HG03571 (cell line): Measurements from ENCODE around the gene JCAD.
A peak's percentile ranks its signal among the peaks of the same experiment; 100 is the strongest.
"Not testable (repeated sequence)": the region's sequence is repeated elsewhere in the genome, so short reads cannot be mapped to it uniquely, and the experiment has no call there.

Source experiments
- ATAC-seq: cut with Tn5 transposase; IDR thresholded peaks from one replicate; pipeline ENCODE4 v1.9.1; 2021; ENCODE audit not compliant: unreplicated experiment

JCAD gene

DNA sequence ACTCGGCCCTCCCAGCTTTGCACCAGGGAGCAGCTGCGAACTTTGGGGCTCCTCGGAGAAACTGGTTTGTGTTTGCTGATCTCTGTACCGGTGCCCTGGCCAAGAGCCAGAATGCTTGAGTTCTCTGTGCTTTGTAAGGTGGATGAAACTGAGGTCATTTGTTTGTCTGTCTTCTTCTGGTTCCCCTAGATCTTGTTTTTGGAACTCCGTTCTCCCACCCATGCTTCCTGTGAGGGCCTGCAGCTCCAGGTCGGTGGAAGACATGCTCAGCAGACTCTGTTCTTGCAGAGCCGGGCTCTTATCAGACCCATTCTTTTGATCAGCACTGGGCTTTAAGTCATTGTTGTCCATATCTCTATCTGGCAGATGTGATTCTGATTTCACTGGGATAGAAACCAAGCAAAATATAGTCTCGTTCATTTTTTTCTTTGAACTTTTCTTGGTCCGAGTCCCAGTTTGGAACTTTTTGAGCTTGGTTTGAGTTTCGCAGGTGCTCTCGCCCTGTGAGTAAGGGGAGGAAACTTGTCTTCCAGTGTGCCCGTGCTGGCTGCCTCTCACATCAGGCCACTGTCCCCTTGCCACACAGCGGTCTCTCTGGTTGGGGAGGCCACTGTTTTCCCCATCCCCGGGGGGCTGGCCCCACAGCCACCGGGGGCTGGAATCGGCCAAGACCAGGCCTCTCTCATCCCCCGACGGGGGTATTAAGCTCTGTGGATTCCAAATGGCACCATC, 31.2 kb downstream of the JCAD start:
- no peak for ATAC-seq

DNA sequence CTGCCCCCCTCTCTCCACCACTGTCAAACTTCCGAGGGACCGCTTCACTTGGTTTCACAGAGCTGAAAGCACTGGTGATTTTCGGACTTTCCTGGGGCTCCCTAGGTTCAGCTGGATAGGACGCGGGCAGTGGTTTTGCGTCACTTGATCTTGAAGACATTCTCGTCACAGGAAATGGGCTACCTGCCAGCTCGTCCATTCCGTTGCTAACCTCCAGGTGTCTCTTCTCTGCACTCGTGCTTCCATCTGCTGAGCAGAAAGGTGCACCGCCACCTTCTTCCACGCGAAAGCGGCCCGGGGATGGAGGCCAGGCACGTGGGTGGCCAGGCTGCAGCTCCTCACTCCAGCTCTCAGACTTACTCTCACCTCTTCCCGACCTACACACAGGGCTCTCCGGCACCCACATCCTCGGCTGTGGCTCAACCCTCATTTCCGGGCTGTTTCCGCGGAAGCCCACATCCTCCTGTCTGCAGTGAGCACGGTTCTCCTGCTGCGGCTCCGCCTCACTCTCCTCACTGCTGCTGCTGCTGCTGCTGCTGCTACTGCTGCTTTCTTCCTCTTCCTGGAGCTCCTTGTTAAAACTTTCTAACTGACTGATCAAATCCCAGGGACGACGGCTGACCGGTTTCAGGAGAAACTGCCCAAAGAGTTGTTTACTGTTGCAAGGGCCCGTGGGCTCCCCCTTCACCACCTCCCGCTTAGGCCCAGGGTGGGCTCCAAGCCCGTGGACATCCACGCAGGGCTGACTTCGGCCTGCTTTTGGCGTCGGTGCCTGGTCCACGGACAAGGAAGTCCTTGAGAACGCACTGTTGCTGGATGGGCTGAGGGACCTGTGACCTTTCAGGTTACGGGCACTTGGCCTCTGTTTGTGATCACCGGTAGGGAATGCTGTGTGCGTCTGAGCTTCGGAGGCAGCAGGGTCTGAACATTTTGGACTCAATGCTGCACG, 32.1 kb downstream of the JCAD start:
- peak; percentile 97 for ATAC-seq

DNA sequence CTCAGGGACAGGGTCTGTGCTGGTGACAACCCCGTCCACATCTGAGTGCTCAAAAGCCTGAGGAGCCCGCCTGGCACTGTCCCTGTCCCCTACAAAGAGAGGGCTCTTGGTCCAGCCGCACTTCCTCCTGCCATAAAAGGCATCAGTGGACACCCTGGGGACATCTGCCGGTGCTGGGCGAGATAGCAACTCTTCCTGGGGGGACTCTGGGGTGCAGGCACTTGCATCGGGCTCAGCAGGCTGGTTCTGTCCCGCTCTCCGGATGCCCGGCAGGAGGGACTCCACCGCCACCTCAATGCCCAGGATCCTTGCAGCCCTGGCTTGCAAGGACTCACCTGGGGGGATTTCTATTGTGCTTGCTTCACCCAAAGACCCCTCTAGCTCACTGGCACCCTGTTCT, 32.8 kb downstream of the JCAD start:
- no peak for ATAC-seq

DNA sequence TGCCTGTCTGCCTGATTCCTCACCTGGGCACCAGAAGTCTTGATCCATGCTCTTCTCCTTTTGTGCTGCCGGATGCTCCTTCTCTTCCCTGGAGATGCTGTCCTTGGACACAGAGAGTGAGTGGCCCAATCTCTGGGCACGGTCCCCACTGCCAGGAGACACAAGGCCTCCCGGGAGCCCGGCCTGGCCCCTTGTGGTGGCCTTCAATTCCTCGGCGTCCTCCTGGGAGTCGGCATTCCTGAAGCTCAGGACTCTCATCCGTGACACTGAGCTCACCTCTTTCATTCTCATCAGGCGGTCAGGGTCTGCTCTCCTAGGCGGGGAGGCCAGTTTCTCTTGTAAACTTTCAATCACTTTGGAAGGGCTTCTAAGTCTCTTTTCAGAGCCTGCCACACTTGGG, 33.3 kb downstream of the JCAD start:
- no peak for ATAC-seq

DNA sequence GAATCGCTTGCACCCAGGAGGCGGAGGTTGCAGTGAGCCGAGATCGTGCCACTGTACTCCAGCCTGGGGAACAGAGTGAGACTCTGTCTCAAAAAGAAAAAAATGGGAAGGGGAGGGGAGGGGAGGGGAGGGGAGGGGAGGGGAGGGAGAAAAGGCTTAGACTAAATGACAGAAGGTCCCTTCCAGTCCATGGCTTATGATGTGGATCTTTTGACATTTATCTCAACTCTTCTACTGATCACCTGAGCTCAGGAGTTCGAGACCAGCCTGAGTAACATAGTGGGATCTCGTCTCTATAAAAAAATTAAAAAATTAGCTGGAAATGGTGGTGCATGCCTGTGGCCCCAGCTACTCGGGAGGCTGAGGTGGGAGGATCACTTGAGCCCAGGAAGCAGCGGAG, 34.0 kb downstream of the JCAD start:
- not testable (repeated sequence) for ATAC-seq

DNA sequence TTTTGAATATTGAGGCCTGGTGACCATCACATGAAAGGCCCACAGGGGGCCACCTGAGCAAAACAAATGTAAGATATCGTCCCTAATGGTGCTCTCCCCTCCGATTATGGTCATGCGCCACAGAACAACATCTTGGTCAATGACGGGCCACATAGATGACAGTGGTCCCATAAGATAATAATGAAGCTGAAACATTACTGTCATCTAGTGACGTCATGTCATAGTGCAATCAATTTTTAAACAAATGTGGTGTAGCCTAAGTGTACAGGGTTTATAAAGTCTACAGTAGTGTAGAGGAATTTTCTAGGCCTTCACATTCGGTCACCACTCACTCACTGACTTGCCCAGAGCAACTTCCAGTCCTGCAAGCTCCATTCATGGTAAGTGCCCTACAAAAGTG, 36.8 kb downstream of the JCAD start:
- ATAC-seq = no peak

DNA sequence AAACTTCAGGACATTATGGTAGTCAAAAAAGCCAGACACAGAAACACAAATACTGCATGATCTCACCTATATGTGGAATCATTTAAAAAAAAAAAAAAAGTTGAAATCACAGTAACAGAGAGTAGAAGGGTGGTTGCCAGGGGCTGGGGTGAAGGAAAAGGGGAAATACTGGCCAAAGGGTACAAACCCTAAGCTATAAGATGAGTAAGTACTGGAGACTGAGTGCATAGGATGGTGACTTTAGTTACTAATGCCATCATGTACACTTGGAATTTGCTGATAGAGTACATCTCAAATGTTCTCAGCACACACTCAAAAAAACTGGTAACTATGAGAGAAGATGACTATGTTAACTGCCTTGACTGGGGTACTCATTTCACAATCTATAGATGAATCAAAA, 39.9 kb downstream of the JCAD start:
- no peak for ATAC-seq

DNA sequence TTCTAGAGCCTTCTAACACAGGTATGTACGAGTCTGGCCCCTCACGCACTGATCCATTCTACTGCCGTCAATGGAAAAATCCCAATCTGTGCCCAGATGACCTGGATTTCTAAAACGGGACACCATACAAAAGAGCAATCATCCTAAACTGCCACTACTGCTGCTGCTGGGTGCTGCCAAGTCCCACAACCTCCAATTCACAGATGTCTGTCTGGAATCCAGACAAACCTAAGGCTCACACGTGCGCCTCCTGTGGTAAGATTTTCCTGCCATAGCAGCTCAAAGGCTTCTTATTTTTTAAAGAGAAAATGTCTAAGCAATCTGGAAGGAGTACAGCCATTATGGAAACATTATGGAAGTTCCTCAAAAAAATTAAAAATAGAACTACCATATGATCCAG, 40.9 kb downstream of the JCAD start:
- ATAC-seq = no peak

DNA sequence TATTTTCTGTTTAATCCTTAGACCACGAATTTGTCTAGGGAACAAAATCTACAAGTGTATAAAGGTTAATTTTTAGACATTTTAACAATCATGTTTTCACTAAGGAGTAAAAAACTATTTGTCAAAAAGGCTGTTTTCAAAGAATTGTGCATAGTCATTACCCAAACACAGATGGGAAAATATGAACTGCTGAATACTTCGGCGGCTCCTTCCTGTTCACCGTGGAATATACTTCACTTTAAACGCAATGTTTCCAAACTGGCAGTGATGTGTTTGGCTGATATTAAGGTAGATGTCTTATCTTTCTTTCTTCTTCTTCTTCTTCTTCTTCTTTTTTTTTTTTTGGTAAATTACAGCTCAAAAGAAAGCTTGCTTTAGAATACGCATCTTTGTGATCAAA, 41.4 kb downstream of the JCAD start:
- no peak for ATAC-seq

DNA sequence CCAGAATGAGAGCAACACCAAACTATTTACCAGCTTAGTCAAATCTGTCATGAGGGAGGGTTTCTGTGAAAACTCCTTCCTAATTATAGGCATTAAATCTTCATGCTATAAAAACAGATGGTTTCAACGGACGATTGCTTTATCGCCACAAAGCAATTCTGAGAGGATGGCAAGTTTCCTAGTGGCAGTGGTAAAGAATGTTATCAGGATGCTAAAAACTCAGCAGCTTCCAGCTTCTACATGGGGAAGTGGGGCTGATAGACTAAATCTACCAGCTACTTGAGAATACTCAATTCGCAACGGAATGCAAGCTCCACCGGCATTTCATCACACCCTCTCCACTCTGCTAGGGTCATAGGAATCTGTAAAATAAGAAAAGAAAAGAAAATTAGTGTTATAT, 41.8 kb downstream of the JCAD start:
- ATAC-seq = no peak

DNA sequence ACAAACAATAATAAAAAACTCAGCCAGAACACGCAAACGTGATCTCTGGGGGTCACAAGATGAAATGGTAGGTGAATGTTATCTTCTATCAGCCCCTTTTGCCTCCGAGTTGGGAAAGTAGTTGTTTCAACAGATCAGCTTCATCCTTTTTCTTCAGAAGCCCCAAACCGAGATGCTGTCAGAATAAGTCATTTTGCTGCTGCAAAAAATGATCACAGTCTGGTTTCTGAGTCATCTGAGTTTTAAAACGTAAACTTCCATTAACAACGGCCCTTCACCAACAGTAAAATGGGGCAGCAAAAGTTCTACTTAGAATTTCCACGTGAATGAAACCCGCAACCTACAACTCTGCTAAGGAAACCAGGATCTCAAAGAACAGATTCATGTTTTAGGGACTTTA, 44.9 kb downstream of the JCAD start:
- ATAC-seq = no peak

DNA sequence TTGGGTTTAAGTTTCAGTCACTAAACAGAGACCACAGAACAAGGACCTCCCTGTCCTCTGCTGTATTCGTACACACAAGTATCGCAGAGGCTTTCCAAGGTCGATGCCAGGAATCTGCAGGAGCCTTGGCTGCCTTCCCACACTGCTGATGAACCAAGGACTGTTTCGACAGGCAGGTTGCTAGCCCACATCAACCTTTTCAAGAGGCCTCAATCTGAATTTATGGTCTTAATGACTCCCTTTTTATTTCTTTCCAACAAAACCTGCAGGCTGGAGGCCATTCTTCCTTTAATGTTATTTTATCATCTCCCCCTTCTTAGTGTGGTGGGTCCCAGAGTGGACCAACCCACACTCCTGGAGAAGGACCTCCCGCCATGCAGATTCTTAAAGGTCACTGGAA, 45.6 kb downstream of the JCAD start:
- no peak for ATAC-seq

DNA sequence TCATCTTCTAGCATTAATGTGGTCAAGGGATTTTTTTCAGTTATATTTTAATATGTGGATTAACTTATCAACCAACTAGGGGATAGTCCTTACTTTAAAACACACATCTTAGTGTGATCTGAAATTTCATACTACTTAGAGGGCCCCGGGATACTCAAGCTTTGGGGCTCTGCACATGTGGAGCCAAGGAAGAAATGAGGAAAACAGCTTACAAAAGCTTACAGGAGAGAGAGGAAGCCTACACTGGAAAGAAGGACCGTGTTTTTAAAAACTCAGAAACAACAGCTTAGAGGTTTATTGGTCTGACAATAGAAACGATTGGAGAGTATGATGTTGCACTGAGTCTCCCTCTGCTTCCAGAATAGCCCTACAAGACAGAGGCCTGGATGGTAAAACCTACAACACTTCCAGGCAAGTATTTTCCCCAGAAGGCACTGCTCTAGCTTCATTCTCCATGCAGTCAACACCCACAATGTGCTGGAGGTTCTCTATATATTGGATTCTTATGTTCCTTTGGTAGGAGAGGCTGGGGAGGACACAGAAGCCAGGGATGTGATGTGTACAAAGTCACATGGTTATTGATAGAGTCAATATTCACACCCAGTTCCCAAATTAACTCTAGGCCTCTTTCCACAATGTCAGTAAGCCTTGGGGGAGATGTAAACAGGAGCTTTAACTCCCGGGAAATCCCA, 47.3 kb downstream of the JCAD start:
- ATAC-seq = no peak

DNA sequence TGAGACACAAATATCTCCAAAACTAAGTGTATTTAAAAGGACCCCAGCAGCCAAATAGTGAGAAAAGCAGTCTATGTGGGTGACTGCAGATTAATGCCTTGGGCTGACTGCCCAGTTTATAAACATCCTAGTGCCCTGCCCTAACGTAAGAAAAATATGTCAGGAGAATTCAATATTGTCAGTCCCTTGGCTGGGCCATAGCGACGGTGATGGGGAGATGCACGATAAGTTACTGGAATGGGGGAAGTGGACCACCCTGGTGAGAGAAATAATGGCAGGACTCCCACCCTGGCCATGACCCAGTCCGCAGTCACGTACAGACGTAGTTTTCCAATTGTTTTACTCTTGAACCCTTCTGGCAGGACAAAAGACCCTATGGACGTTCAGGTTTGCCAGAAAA, 48.0 kb downstream of the JCAD start:
- no peak for ATAC-seq

DNA sequence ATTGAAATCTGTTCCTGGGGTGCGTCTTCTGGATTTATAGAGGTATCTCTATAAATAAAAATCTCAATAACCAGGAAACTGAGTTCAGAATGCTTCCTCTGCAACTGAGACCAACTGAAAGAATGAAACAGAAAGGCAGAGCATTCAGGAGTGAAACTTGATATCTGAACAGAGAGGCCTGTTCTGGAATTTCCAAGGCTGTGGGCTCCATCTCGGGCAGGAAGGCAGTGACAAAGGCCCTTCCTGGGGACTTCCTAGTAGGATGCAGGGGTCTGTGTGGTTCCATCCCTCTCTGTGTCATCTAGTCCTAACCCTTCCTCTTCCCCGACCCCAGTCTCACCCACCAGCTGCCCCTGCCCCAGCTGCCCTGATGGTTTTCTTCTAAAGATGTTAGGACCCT, 52.0 kb downstream of the JCAD start:
- ATAC-seq = no peak

DNA sequence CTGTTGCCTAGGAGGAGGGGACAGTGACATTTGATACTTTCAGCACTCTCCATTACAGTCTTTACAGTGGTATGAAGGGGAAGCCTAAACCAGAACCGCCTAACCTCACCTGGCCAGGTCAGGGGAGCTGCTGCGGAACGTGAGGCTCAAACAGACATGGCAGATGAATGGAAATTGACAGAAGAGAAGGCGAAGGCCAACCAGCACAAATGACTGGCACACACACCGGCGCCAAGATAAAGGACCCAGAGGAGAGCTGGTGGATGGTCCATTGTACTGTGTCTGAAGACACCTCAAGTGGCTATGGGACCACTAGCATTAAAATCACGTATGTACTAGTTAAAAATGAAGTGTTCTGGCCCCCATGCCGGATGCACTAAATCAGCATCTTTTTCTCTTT, 53.0 kb downstream of the JCAD start:
- ATAC-seq = no peak

DNA sequence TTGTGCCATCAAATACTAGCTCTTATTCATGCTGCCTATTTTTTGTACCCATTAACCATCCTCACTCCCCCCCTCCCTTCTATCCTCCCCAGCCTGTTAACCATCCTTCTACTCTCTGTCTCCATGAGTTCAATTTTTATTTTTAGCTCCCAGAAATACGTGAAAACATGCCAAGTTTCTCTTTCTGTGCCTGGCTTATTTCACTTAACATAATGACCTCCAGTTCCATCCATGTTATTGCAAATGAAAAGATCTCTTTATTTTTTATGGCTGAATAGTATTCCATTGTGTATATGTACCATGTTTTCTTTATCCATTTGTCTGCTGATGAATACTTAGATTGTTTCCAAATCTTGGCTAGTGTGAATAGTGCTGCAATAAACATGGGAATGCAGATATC, 54.3 kb downstream of the JCAD start:
- ATAC-seq = not testable (repeated sequence)

DNA sequence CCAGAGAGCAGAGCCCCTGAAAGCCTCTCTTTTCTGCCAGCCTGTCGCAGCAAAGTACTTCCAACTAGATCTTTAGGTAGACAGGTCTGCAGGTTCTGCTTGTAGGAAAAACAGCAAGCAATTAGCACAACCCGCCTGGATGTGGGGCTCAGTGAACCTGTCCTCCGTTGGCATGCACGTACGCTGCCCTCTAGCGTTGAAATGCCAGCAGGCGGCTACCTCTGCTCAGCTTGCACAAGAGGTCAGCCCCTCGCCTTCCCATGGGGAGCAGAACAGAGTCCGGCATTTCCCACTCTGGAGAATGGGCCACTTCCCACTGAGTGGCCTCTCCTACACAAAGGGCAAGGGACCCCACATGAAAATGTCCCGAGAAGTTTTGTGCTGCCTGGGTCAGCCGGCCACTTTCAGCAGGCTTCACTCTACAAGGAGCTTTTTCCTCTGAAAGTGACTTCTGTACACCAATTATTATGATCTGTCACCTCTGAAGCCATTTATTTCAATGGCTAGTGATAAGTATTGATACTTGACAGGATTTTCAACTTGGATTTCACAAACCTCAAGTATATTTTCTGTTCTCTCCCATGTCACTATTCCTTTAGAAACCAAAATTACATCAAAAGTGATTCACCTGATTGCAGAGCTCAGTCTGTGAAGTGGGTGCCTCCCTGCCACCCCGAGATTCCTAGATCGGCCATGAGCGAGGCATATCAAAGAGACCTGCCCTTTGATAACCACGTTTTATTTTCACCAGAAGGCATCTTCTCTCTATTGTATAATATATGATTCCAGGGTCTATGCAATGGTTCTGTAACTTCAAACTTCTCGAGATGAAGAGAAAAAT, 56.7 kb downstream of the JCAD start:
- no peak for ATAC-seq

DNA sequence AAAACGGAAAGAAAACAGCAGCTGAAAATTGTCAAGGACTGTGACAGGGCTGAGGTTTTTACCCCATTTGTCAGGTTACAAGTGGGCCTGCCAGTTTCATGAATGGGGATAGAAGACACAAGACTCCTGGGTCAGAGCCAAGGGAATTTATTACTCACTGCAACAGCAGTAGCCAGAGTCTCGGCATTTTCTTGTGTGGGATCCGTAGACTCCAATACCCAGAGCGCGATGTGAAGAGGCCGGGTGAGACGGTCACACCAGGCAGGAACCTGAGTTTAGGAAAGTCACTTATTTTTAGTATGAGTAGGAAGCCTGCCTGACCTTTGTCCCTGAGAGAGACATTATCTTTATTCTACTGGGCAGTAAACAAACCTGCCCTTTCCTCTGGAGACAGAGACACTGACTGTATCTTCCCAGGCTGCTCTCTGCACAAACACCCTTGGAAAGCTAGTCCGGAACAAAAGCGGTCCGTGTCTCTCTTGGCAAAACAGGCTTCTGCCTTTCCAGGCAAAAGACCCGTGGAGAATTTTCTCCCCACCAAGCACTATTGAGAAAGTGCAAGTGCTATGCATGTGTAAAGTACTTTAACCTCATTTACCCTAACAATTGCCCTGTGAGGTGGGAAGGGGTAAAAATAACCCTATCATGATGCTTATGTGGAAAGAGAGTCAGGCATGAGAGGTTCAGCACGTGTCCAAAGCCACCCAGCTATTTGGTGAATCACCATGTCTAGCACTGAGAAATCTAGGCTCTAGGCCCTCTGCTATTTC, 58.4 kb downstream of the JCAD start:
- ATAC-seq = no peak

DNA sequence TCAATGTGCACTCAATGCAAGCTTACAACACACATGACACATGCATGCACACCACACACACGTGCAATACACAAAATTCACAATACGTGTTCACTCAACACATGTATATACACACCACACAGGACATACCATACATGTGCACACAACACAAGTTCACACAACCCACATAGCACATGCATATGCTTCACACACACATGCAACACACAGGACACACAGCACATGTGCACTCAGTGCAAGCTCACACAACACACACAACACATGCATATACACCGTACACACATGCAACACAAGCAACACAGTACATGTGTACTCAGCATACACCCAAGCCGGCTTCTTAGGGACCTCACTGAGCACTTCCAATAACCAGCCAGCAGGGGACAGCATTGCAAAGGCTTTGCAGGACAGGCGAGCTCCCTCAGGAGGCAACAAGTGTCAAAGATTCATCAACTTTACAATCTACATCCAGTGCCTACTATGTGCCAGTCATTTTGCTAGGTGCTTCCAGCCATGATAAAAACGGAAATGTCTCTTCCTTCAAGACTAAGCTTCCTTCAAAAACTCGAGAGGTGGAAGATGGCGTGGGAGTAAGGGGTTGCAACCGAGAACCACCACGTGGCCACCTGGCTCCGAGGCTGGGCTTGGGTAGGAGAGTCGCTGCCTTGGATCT, 61.1 kb downstream of the JCAD start:
- peak; percentile 69 for ATAC-seq
